Breast epithelium (tissue), 3 donors: Measurements from ENCODE around the gene BDNF.

Experiments
- CTCF ChIP-seq, 3 donors: fragments of 450-650 bp; IDR thresholded peaks; one replicate each; pipeline ENCODE4 v1.5.1; 2016 to 2017; ENCODE audit warnings: antibody characterized with exemption in 3 of 3, mild to moderate bottlenecking in 3 of 3, moderate library complexity in 3 of 3
- POLR2A ChIP-seq: fragments of 450-650 bp; IDR thresholded peaks from one replicate; pipeline ENCODE4 v1.6.1; 2016; ENCODE audit warnings: antibody characterized with exemption, mild to moderate bottlenecking, moderate library complexity
- POLR2AphosphoS5 ChIP-seq, 3 donors: sonication (generic); formaldehyde crosslinking; IDR thresholded peaks; one replicate each; pipeline ENCODE4 v1.6.1; 2017; ENCODE audit warnings: antibody characterized with exemption in 3 of 3

- no peak for TF ChIP-seq CTCF (IDR thresholded peaks at IDR 0.05)
- no peak for TF ChIP-seq POLR2AphosphoS5 (IDR thresholded peaks at IDR 0.05)
- no peak for TF ChIP-seq POLR2A
Measured at GRCh38 chr11:27710536-27710935, 10.3 kb upstream of the BDNF start.
